GM12878 (cell line): Measurements from ENCODE around the gene RBBP5. TPM values are rescaled to one million over a fixed set of nuclear protein-coding genes. Genes with fewer than 3 reads are reported as not detected.

Source experiments
- ATAC-seq: fragments of 200-7000 bp; cut with Tn5 transposase; 3 replicates; pipeline ENCODE4 v1.9.1; 2020; ENCODE audit warnings: mild to moderate bottlenecking, moderate library complexity
- BruUV-seq: library from RNA; stranded (reverse); fragments of 400-500 nt; replicated peaks from 2 replicates; lab custom pipeline; 2021; lab: Mats Ljungman, UMichigan
- CTCF ChIA-PET: fragments of 300-600 bp; sonication (Branson Sonifier 250); formaldehyde crosslinking; extraction: SDS; loops from one replicate; lab custom pipeline; 2021; ENCODE audit warnings: inconsistent platforms; lab: Yijun Ruan, JAX
- POLR2A ChIA-PET: fragments of 350-600 bp; formaldehyde crosslinking; extraction: SDS; loops from one replicate; lab custom pipeline; 2021; ENCODE audit warnings: inconsistent platforms; lab: Charles Lee
- RAD21 ChIA-PET: fragments of 300-600 bp; sonication (Branson Sonifier 250); formaldehyde crosslinking; loops from one replicate; lab custom pipeline; 2023; ENCODE audit warnings: antibody characterized with exemption; ENCODE audit not compliant: unreplicated experiment; lab: Charles Lee
- SMC1A ChIA-PET: fragments of 300-600 bp; sonication (Branson Sonifier 250); formaldehyde crosslinking; loops from one replicate; lab custom pipeline; 2023; ENCODE audit not compliant: unreplicated experiment, uncharacterized antibody; lab: Charles Lee
- DNase-seq: peaks from one replicate; pipeline ENCODE4 v3.0.0-alpha.2; 2011; ENCODE audit warnings: low read depth, low spot score
- FAIRE-seq: peaks from 3 replicates; lab custom pipeline; 2011; peaks lifted over from hg19 to GRCh38; lab: Jason Lieb, UNC
- H2AFZ ChIP-seq: 2 replicates; pipeline ENCODE4 v1.6.0; 2011; ENCODE audit warnings: low read depth, low read length, control low read depth; ENCODE audit not compliant: control insufficient read depth
- H3K27ac ChIP-seq: 2 replicates; pipeline ENCODE4 v1.5.1; 2011; ENCODE audit warnings: control low read depth; ENCODE audit not compliant: control insufficient read depth, insufficient read depth
- H3K27me3 ChIP-seq, 2 experiments: replicated peaks in 1 of 2; 2 replicates each; pipeline versions ENCODE4 v1.6.0 to v1.6.1; 2011; ENCODE audit warnings: low read length in 1 of 2; ENCODE audit not compliant: control insufficient read depth in 2 of 2, insufficient read depth in 2 of 2
- H3K36me3 ChIP-seq, 2 experiments: 2 replicates each; pipeline ENCODE4 v1.5.1; 2011; ENCODE audit warnings: low read length in 1 of 2; ENCODE audit not compliant: control insufficient read depth in 2 of 2, insufficient read depth in 2 of 2
- H3K4me1 ChIP-seq: 2 replicates; pipeline ENCODE4 v1.6.1; 2011; ENCODE audit warnings: mild to moderate bottlenecking, low read length, moderate library complexity, mixed read lengths; ENCODE audit not compliant: control insufficient read depth, insufficient read depth
- H3K4me2 ChIP-seq: 2 replicates; pipeline ENCODE4 v1.6.0; 2011; ENCODE audit warnings: control low read depth; ENCODE audit not compliant: control insufficient read depth, insufficient read depth
- H3K4me3 ChIP-seq: fragments of 200-600 bp; sonication (generic); 2 replicates; pipeline ENCODE4 v1.5.1; 2016
- H3K79me2 ChIP-seq: 2 replicates; pipeline ENCODE4 v1.6.0; 2011; ENCODE audit warnings: low read length; ENCODE audit not compliant: control insufficient read depth, insufficient read depth
- H3K9ac ChIP-seq: 2 replicates; pipeline ENCODE4 v1.8.0; 2011; ENCODE audit warnings: low read length, control low read depth, mixed read lengths; ENCODE audit not compliant: control insufficient read depth, insufficient read depth
- H3K9me3 ChIP-seq: replicated peaks from 3 replicates; pipeline ENCODE4 v1.5.1; 2011; ENCODE audit warnings: mild to moderate bottlenecking, low read length; ENCODE audit not compliant: control insufficient read depth, insufficient read depth
- H4K20me1 ChIP-seq: 2 replicates; pipeline ENCODE4 v1.6.0; 2011; ENCODE audit not compliant: control insufficient read depth, insufficient read depth
- BHLHE40 ChIP-seq, 2 experiments: fragments of 450-650 bp in 1 of 2; IDR thresholded peaks; 2 replicates each; pipeline ENCODE4 v1.6.1; 2011 to 2017; ENCODE audit warnings: low read depth in 2 of 2, borderline replicate concordance in 1 of 2, improper control_type of control experiment in 1 of 2, low read length in 1 of 2, mild to moderate bottlenecking in 1 of 2
- CHD4 ChIP-seq: fragments of 200-600 bp; sonication (generic); IDR thresholded peaks from 2 replicates; pipeline ENCODE4 v1.6.1; 2016; ENCODE audit warnings: mild to moderate bottlenecking
- DPF2 ChIP-seq: fragments of 450-650 bp; IDR thresholded peaks from 2 replicates; pipeline ENCODE4 v1.6.1; 2017; ENCODE audit warnings: mild to moderate bottlenecking
- ETV6 ChIP-seq, 2 experiments: fragments of 450-650 bp in 1 of 2; IDR thresholded peaks in 1 of 2; conservative IDR thresholded peaks in 1 of 2; 2 replicates each; pipeline ENCODE4 v1.6.1; 2014; ENCODE audit warnings: antibody characterized with exemption in 1 of 2, borderline replicate concordance in 1 of 2, low read depth in 1 of 2, mild to moderate bottlenecking in 1 of 2, moderate library complexity in 1 of 2
- KDM1A ChIP-seq: fragments of 200-600 bp; sonication (generic); IDR thresholded peaks from 2 replicates; pipeline ENCODE4 v1.6.1; 2016; ENCODE audit warnings: borderline replicate concordance
- MTA2 ChIP-seq: fragments of 450-650 bp; IDR thresholded peaks from 2 replicates; pipeline ENCODE4 v1.6.1; 2016; ENCODE audit warnings: low read depth, mild to moderate bottlenecking, moderate library complexity
- NFXL1 ChIP-seq: fragments of 450-650 bp; IDR thresholded peaks from 2 replicates; pipeline ENCODE4 v1.6.1; 2017; ENCODE audit warnings: antibody characterized with exemption, mild to moderate bottlenecking, borderline replicate concordance
- RFX5 ChIP-seq: IDR thresholded peaks from 2 replicates; pipeline ENCODE4 v1.6.1; 2011; ENCODE audit warnings: low read depth, low read length, improper control_type of control experiment
- SP1 ChIP-seq: IDR thresholded peaks from one replicate; pipeline ENCODE4 v1.6.1; 2011; ENCODE audit warnings: low read depth, low read length
- SUZ12 ChIP-seq: fragments of 200-600 bp; sonication (generic); IDR thresholded peaks from one replicate; pipeline ENCODE4 v1.6.1; 2018; ENCODE audit warnings: antibody characterized with exemption, mild to moderate bottlenecking; ENCODE audit not compliant: unreplicated experiment
- WGBS: methylation state at CpG from one replicate; pipeline ENCODE4 v1.1.6; 2016; ENCODE audit warnings: low lambda C conversion rate; ENCODE audit not compliant: insufficient replicate concordance, insufficient coverage; ENCODE audit errors: missing lambda C conversion rate; 5-methylcytosine and 5-hydroxymethylcytosine counted together
- in situ Hi-C: fragments of 300-500 bp; cut with MboI; formaldehyde crosslinking; loops from 9 replicates; pipeline ENCODE4 v1.14.3; 2018; ENCODE audit warnings: mixed read lengths
- intact Hi-C: fragments of 100-400 bp; cut with micrococcal nuclease; formaldehyde crosslinking; loops from one replicate; pipeline ENCODE4 v1.14.2; 2022; ENCODE audit not compliant: unreplicated experiment
- polyA plus RNA-seq, 11 experiments: library from polyadenylated mRNA; depleted of rRNA in 4 of 11; unstranded in 6 of 11; stranded (reverse) in 5 of 11; fragments of >200 nt; fragmentation: Nextera tagmentation in 4 of 11; fragmentation: Illumina TruSeq in 1 of 11; extraction: Ambion mirVana in 4 of 11; extraction: Trizol in 1 of 11; gene quantifications; 1 replicate in 1 of 11; 2 replicates in 10 of 11; pipeline versions ENCODE4 v1.2.1 to v1.2.3, GENCODE V29; 2011 to 2016; ENCODE audit warnings: inconsistent platforms in 2 of 11, missing spikeins in 2 of 11, low read depth in 1 of 11
- total RNA-seq, 4 experiments: library from RNA; depleted of rRNA in 3 of 4; stranded (reverse); fragments of >200 nt in 3 of 4; fragmentation: Illumina TruSeq in 1 of 4; extraction: Trizol in 1 of 4; gene quantifications; 2 replicates each; pipeline versions ENCODE4 v1.2.1 to v1.2.3, GENCODE V29; 2013 to 2021
- TF ChIP-seq, protein P1 (sequence below): IDR thresholded peaks from 2 replicates; pipeline ENCODE4 v1.6.1; 2012; ENCODE audit warnings: low read depth, low read length, improper control_type of control experiment
- TF ChIP-seq, protein P2 (sequence below): fragments of 450-650 bp; IDR thresholded peaks from 2 replicates; pipeline ENCODE4 v1.6.1; 2017; ENCODE audit warnings: mild to moderate bottlenecking
- TF ChIP-seq, protein P3 (sequence below): fragments of 450-650 bp; IDR thresholded peaks from 2 replicates; pipeline ENCODE4 v1.6.1; 2018; ENCODE audit warnings: borderline replicate concordance, mild to moderate bottlenecking; ENCODE audit not compliant: partially characterized antibody

Gene RBBP5
- total and polyA plus RNA-seq, 10 of the 15 experiments (the other 5 are each of a cell fraction or from before 2014, with no cell fraction given), result 10.0 to 20.6 (median 14.8) TPM

DNA sequence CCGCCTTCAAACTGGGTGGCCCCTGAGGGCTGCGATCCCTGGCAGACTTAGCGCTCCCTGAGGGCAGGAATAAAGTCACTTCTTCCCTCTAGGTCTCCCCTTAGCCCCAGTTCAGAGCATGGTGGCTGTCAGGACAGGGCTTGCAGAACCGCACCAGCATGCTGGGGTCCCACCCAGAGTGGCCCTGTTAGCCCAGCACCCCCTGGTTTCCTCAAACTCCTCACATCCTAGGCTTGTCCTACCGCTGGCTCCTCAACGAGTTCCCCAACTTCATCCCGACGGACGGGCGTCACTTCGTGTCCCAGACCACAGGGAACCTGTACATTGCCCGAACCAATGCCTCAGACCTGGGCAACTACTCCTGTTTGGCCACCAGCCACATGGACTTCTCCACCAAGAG, 62.9 kb downstream of the RBBP5 start:
- ChIA-PET CTCF (interaction anchor here (6.8 kb wide), 1 partner anchor 68 kb away, joined by 151 read pairs; no protein-coding TSS in a partner anchor), SMC1A (interaction anchor here (1.3 to 1.7 kb wide), 2 partner anchors 70 to 83 kb away, joined by 4 read pairs; no protein-coding TSS in a partner anchor), POLR2A (no interaction called here), RAD21 (no interaction called here)
- ATAC-seq (no peak), FAIRE-seq (no peak), DNase-seq (no peak)
- 44% methylated on average over 12 of the region's 12 CpGs for WGBS
- in situ Hi-C loops (no loop called here), intact Hi-C loops (no loop called here)
- no peaks in the 10 kb centered on the region; a peak in 2 of 4 replicates for H3K27me3 ChIP-seq
- TF ChIP-seq, protein P1, sequence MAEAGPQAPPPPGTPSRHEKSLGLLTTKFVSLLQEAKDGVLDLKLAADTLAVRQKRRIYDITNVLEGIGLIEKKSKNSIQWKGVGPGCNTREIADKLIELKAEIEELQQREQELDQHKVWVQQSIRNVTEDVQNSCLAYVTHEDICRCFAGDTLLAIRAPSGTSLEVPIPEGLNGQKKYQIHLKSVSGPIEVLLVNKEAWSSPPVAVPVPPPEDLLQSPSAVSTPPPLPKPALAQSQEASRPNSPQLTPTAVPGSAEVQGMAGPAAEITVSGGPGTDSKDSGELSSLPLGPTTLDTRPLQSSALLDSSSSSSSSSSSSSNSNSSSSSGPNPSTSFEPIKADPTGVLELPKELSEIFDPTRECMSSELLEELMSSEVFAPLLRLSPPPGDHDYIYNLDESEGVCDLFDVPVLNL, result no peak
- TF ChIP-seq DPF2 (no peak), NFXL1 (no peak), SUZ12 (no peak), SP1 (no peak), CHD4 (no peak), RFX5 (no peak), MTA2 (no peak), KDM1A (no peak), BHLHE40 (IDR thresholded peaks at IDR 0.05; ENCODE audit: borderline replicate concordance in 1 of 2, low read depth in 2 of 2, low read length in 1 of 2) (no peak), ETV6 (conservative IDR thresholded peaks at IDR 0.05 in 1 of 2, IDR thresholded peaks at IDR 0.05 in 1 of 2; ENCODE audit: borderline replicate concordance in 1 of 2, low read depth in 1 of 2) (no peak)
- TF ChIP-seq, protein P2, sequence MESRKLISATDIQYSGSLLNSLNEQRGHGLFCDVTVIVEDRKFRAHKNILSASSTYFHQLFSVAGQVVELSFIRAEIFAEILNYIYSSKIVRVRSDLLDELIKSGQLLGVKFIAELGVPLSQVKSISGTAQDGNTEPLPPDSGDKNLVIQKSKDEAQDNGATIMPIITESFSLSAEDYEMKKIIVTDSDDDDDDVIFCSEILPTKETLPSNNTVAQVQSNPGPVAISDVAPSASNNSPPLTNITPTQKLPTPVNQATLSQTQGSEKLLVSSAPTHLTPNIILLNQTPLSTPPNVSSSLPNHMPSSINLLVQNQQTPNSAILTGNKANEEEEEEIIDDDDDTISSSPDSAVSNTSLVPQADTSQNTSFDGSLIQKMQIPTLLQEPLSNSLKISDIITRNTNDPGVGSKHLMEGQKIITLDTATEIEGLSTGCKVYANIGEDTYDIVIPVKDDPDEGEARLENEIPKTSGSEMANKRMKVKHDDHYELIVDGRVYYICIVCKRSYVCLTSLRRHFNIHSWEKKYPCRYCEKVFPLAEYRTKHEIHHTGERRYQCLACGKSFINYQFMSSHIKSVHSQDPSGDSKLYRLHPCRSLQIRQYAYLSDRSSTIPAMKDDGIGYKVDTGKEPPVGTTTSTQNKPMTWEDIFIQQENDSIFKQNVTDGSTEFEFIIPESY, result no peak
- TF ChIP-seq, protein P3, sequence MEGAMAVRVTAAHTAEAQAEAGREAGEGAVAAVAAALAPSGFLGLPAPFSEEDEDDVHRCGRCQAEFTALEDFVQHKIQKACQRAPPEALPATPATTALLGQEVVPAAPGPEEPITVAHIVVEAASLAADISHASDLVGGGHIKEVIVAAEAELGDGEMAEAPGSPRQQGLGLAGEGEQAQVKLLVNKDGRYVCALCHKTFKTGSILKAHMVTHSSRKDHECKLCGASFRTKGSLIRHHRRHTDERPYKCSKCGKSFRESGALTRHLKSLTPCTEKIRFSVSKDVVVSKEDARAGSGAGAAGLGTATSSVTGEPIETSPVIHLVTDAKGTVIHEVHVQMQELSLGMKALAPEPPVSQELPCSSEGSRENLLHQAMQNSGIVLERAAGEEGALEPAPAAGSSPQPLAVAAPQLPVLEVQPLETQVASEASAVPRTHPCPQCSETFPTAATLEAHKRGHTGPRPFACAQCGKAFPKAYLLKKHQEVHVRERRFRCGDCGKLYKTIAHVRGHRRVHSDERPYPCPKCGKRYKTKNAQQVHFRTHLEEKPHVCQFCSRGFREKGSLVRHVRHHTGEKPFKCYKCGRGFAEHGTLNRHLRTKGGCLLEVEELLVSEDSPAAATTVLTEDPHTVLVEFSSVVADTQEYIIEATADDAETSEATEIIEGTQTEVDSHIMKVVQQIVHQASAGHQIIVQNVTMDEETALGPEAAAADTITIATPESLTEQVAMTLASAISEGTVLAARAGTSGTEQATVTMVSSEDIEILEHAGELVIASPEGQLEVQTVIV, result no peak
- H3K4me1 ChIP-seq, result no peaks in the 10 kb centered on the region
- H3K79me2 ChIP-seq, result no peaks in the 10 kb centered on the region
- no peak overlapping the region for H3K4me2 ChIP-seq
- no peak overlapping the region for H2AFZ ChIP-seq
- no TSS peak for BruUV-seq
- no peak overlapping the region for H3K4me3 ChIP-seq
- no peaks in the 10 kb centered on the region for H4K20me1 ChIP-seq
- no peak overlapping the region for H3K27ac ChIP-seq
- H3K9me3 ChIP-seq, result no peaks in the 10 kb centered on the region
- H3K36me3 ChIP-seq, result no peaks in the 10 kb centered on the region
- H3K9ac ChIP-seq, result no peak overlapping the region
